H1 (cell line): ENCODE data around the gene CDYL2.

Experiments used
- CHD1 ChIP-seq: IDR thresholded peaks from 2 replicates; pipeline ENCODE4 v1.6.1; 2012; ENCODE audit warnings: low read depth, low read length, improper control_type of control experiment
- CTCF ChIP-seq, 3 experiments: IDR thresholded peaks; 1 replicate in 2 of 3; 2 replicates in 1 of 3; pipeline versions ENCODE4 v1.5.1 to v1.6.1; 2011; ENCODE audit warnings: low read length in 3 of 3, mild to moderate bottlenecking in 3 of 3, inconsistent platforms in 2 of 3, low read depth in 1 of 3, moderate library complexity in 1 of 3; ENCODE audit not compliant: insufficient read depth in 1 of 3; ENCODE audit errors: control extremely low read depth in 1 of 3
- EP300 ChIP-seq, 2 experiments: IDR thresholded peaks; 1 replicate in 1 of 2; 2 replicates in 1 of 2; pipeline ENCODE4 v1.6.1; 2011 to 2012; ENCODE audit warnings: low read depth in 2 of 2, low read length in 2 of 2, mild to moderate bottlenecking in 2 of 2, borderline replicate concordance in 1 of 2, inconsistent platforms in 1 of 2, moderate library complexity in 1 of 2
- POLR2A ChIP-seq, 2 experiments: IDR thresholded peaks; 1 replicate in 1 of 2; 2 replicates in 1 of 2; pipeline ENCODE4 v1.6.1; 2011; ENCODE audit warnings: low read depth in 2 of 2, low read length in 2 of 2, mild to moderate bottlenecking in 2 of 2; ENCODE audit errors: control extremely low read depth in 1 of 2
- TAF1 ChIP-seq: IDR thresholded peaks from 2 replicates; pipeline ENCODE4 v1.6.1; 2011; ENCODE audit warnings: mild to moderate bottlenecking, low read depth, low read length
- TF ChIP-seq, protein P1 (sequence below): IDR thresholded peaks from 2 replicates; pipeline ENCODE4 v1.6.1; 2012; ENCODE audit warnings: inconsistent platforms

DNA sequence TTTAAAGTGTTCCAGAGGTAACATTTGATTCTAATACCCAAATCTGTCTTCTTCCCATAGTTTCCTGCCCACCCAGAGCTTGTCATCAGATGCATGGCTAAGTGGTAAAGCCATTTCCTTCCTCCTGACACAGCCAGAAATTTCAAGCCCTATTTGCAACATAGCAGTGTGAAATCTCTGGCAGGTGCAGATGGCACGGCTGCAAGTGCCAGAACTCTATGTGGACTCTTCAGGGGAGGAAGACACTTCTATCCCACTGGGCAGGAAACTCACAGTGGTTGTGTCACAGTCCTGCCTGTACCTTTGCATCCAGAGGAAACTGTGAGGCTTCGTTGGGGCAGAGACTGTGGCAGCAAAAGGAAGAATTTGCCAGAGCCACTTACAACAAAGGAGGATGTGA is 250.4 kb downstream of the CDYL2 start:
- TF ChIP-seq EP300 (IDR thresholded peaks at IDR 0.05; ENCODE audit: borderline replicate concordance in 1 of 2, low read depth in 2 of 2, low read length in 2 of 2) (no peak), CHD1 (no peak), POLR2A (IDR thresholded peaks at IDR 0.05; ENCODE audit: control extremely low read depth in 1 of 2, low read depth in 2 of 2, low read length in 2 of 2) (no peak), TAF1 (no peak), CTCF (IDR thresholded peaks at IDR 0.05; ENCODE audit: control extremely low read depth in 1 of 3, insufficient read depth in 1 of 3, low read depth in 1 of 3, low read length in 3 of 3) (no peak)
- TF ChIP-seq, protein P1, sequence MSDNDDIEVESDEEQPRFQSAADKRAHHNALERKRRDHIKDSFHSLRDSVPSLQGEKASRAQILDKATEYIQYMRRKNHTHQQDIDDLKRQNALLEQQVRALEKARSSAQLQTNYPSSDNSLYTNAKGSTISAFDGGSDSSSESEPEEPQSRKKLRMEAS: no peak
